ENCODE measurements around the gene NME7. TPM values are rescaled to one million over a fixed set of nuclear protein-coding genes. Genes with fewer than 3 reads are reported as not detected.
A peak's percentile ranks its signal among the peaks of the same experiment; 100 is the strongest.

NME7 gene
- total and polyA plus RNA-seq, 10 donors, result 4.0 to 22.0 (median 9.7) TPM

DNA sequence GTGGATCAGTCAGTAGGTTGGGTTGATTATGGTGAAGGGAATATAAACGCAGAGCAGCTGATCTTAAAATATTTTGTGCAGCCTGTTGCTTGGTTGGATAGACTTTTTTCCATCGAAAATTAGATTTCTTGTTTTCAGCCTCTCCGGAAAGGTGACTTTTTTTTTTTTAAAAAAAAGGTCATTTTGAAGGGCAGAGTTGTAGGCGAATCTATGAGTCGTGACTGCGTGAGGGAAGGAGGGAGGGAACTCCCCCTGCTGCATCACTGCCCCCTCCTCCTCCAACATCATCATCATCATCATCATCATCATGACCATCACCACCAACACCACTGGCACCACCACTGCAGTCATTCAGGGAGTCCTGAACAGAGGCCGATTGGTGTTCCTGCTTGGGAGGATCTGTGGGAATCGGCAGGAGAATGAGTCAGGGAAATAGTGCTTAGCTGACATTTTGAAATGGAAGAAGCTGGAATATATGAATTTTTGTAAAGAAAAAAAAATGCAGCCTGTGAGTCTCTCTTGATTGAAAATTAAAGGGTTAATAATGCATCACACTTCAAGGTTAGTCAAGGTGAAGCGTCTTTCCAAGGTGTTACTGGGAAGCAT lies 259.9 kb downstream of the NME7 start:
- 22 to 41% (median 29%) methylated on average over 9 of the region's 9 CpGs for WGBS, 5 donors
- TF ChIP-seq POLR2AphosphoS5 (IDR thresholded peaks at IDR 0.05), result peak in 1 of 3 donors; percentile 28
- TF ChIP-seq, protein P1, sequence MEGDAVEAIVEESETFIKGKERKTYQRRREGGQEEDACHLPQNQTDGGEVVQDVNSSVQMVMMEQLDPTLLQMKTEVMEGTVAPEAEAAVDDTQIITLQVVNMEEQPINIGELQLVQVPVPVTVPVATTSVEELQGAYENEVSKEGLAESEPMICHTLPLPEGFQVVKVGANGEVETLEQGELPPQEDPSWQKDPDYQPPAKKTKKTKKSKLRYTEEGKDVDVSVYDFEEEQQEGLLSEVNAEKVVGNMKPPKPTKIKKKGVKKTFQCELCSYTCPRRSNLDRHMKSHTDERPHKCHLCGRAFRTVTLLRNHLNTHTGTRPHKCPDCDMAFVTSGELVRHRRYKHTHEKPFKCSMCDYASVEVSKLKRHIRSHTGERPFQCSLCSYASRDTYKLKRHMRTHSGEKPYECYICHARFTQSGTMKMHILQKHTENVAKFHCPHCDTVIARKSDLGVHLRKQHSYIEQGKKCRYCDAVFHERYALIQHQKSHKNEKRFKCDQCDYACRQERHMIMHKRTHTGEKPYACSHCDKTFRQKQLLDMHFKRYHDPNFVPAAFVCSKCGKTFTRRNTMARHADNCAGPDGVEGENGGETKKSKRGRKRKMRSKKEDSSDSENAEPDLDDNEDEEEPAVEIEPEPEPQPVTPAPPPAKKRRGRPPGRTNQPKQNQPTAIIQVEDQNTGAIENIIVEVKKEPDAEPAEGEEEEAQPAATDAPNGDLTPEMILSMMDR (IDR thresholded peaks at IDR 0.05 in 8 of 11, conservative IDR thresholded peaks at IDR 0.05 in 3 of 11), result no peak
- Histone ChIP-seq H3K27ac (peak overlapping the region; percentile 13 to 91 (median 82)), H3K36me3 (peaks cover 0 to 12% (median 0%) of the 10 kb centered on the region in 6 donors), H3K27me3 (replicated peaks in 1 of 7) (peaks cover 0 to 73% (median 8%) of the 10 kb centered on the region in 7 donors), H3K4me3 (peak overlapping the region; percentile 73 to 92 (median 86)), H3K9me3 (no peaks in the 10 kb centered on the region), H3K4me1 (peaks cover 12 to 96% (median 44%) of the 10 kb centered on the region in 6 donors)
- intact Hi-C loops (cut with DNase I; ENCODE audit: low total_unique reads), result loop anchor here (5.0 kb wide), 1 partner anchor 50 kb away; no protein-coding TSS in a partner anchor
- DNase-seq, result no peak

DNA sequence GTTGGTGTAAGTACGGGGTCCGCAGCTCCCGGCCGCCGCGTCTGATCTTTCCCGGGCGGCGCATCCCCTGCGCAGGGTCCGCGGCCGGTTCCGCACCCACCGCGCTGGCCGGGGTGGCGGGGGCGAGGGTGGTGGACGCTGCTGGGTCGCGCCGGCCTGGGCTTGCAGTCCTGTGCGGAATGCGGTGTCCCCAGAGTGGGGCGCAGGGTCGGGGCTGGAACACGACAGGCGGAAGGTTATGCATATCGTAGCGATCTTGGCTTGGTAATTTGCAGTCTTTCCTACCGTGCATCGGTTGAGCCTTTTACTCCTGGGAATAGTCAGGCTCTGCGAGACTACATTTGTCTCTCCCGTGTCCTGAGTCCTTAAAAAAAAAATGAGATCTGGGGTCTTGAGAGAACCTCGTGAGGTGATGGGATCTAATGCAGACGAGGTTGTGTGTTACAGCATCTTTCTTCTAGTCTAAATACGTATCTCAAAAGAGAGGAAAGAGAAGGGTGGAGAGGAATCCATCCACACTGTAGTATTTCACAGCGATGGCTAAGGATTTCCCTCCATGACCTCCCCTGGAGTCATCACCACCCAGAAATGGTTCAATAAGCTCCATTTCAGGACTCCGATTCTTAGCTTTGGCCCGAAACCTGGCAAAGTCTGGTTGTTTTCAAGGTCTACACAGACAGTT lies 260.5 kb downstream of the NME7 start:
- intact Hi-C loops (cut with DNase I; ENCODE audit: low total_unique reads), result loop anchor here (5.0 kb wide), 1 partner anchor 50 kb away; no protein-coding TSS in a partner anchor
- peaks cover 7 to 94% (median 44%) of the 10 kb centered on the region in 6 donors for H3K4me1 ChIP-seq

DNA sequence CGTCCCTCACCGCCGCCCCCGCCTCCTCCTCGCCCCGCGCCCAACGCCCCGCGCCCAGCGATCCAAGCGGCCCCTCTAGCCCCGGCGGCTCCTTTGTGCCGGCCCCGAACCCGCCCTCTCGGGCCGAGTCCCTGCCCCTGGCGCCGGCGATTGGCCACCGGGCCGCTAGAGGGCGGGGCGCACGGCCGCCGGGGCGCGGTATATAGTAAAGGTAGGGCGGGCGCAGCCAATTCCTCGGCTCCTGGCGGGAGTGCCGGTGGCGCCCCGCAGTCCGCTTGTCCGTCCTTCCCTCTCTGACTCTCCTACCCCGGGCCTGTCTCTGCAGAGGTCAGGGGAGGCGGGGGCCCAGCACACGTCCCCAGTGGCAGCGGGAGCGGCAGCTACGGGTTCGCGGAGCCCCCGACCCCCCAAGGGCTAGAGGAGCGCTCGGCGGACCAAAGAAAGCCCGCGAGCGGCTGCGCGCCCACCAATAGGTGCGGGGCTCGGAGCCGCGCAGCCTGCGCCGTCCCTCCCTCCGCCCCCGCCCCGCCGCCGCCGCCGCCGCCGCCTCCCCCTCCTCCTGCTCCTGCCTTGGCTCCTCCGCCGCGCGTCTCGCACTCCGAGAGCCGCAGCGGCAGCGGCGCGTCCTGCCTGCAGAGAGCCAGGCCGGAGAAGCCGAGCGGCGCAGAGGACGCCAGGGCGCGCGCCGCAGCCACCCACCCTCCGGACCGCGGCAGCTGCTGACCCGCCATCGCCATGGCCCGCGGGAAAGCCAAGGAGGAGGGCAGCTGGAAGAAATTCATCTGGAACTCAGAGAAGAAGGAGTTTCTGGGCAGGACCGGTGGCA lies 261.3 kb downstream of the NME7 start, which contains the start of gene ATP1B1:
TSS of gene ATP1B1 (plus strand) at position 596 of the 826 bp plus-strand sequence. CDS start at position 736, 140 bp downstream.
- Histone ChIP-seq H3K27me3 (replicated peaks in 1 of 7) (peaks cover 0 to 70% (median 8%) of the 10 kb centered on the region in 7 donors), H3K36me3 (no peaks in the 10 kb centered on the region), H3K4me3 (peak within 1 kb of the TSS; percentile 73 to 92 (median 86)), H3K9me3 (no peaks in the 10 kb centered on the region), H3K4me1 (peaks cover 7 to 86% (median 41%) of the 10 kb centered on the region in 6 donors), H3K27ac (peak within 1 kb of the TSS; percentile 66 to 91 (median 82))
- TF ChIP-seq POLR2AphosphoS5 (IDR thresholded peaks at IDR 0.05), result peak; percentile 93 to 98 (median 94)
- peak in 2 of 3 donors; percentile 43 to 97 for TF ChIP-seq POLR2A (IDR thresholded peaks at IDR 0.05)
- TF ChIP-seq, protein P1 (IDR thresholded peaks at IDR 0.05 in 8 of 11, conservative IDR thresholded peaks at IDR 0.05 in 3 of 11), result peak in 10 of 11 experiments; percentile 38 to 87 (median 70)
- DNase-seq, result peak; percentile 94
- intact Hi-C loops (cut with DNase I; ENCODE audit: low total_unique reads), result loop anchor here (5.0 kb wide), 1 partner anchor 49 kb away; no protein-coding TSS in a partner anchor
- 0 to 1% (median 1%) methylated on average over 31 to 96 of the region's 100 CpGs for WGBS, 5 donors

More for the DNA sequence above, 260.5 kb downstream of the NME7 start:
- Histone ChIP-seq H3K9me3 (no peaks in the 10 kb centered on the region), H3K27me3 (replicated peaks in 1 of 7) (peaks cover 0 to 73% (median 8%) of the 10 kb centered on the region in 7 donors), H3K27ac (peak overlapping the region; percentile 66 to 91 (median 82)), H3K4me3 (peak overlapping the region; percentile 73 to 92 (median 86)), H3K36me3 (peaks cover 0 to 6% (median 0%) of the 10 kb centered on the region in 6 donors)
- 2 to 5% (median 3%) methylated on average over 35 to 41 of the region's 41 CpGs for WGBS, 5 donors
- peak; percentile 80 for DNase-seq
- TF ChIP-seq POLR2A (IDR thresholded peaks at IDR 0.05) (no peak), POLR2AphosphoS5 (IDR thresholded peaks at IDR 0.05) (no peak)
- TF ChIP-seq, protein P1 (IDR thresholded peaks at IDR 0.05 in 8 of 11, conservative IDR thresholded peaks at IDR 0.05 in 3 of 11), result no peak
